SH-SY5Y (cell line): ENCODE results near the gene ANTXR1.

Experiments
- GATA2 ChIP-seq: IDR thresholded peaks from 2 replicates; pipeline ENCODE4 v1.6.1; 2011; ENCODE audit warnings: mild to moderate bottlenecking, low read depth, low read length
- GATA3 ChIP-seq: IDR thresholded peaks from 2 replicates; pipeline ENCODE4 v1.6.1; 2011; ENCODE audit warnings: low read depth, mild to moderate bottlenecking, low read length, moderate library complexity

DNA sequence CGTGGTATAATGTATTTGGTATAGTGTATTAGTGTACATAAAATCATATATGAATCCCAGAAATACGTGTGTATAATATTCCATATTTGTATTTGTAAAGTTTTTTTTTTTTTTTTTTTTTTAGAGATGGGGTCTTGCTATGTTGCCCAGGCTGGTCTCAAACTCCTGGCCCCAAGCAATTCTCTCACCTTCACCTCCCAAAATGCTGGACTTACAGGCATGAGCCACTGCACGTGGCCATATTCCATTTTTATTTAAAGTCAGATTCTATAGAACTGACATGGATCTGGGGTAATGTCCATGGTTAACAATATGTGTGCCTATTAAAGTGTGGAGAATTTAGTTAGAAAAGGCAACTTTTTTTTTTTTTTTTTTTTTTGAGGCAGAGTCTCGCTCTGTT is 71.5 kb downstream of the ANTXR1 start:
- TF ChIP-seq GATA2 (no peak), GATA3 (no peak)
